Left cardiac atrium (tissue), 4 donors: ENCODE data around the gene HYDIN. TPM values are rescaled to one million over a fixed set of nuclear protein-coding genes. Genes with fewer than 3 reads are reported as not detected.
A peak's percentile ranks its signal among the peaks of the same experiment; 100 is the strongest.
"Not testable (repeated sequence)": the region's sequence is repeated elsewhere in the genome, so short reads cannot be mapped to it uniquely, and the experiment has no call there.

Experiments used
- ATAC-seq, 2 donors: fragments of 200-7000 bp; cut with Tn5 transposase; one replicate each; pipeline ENCODE4 v1.9.1; 2020; ENCODE audit warnings: mild to moderate bottlenecking in 2 of 2, moderate library complexity in 2 of 2
- DNase-seq: peaks from one replicate; pipeline ENCODE4 v3.0.0-alpha.2; 2020
- intact Hi-C, 2 donors: fragments of 100-400 bp; cut with DNase I; formaldehyde crosslinking; loops; one replicate each; pipeline versions ENCODE4 v1.14.1 to v1.15.1; 2022 to 2023
- total RNA-seq, 2 donors: library from RNA; stranded (reverse); fragmentation: NEBNext Ultra II Directional; extraction: Animal tissue kit (Norgen Biotek cat#: 25700); gene quantifications; one replicate each; pipeline ENCODE4 v1.2.1, GENCODE V29; 2021
- donor health status: DM: no; HTN: yes; CAD: no.
- donor health status: DM: no; HTN: yes; CAD: no; lungs with severe emphysema.
- donor health status: DM: yes; HTN: yes; CAD: no.
- donor health status: Dilated cardiomyopathy.

The HYDIN gene
- total RNA-seq, 2 donors from 2014 or later, result 0.38 to 0.65 TPM

GRCh38 chr16:71229344-71229743 lies 1.2 kb downstream of the HYDIN start:
- intact Hi-C loops, result no loop called here
- no peak for DNase-seq
- ATAC-seq, result no peak

- ATAC-seq, result no peak
- intact Hi-C loops, result no loop called here
- DNase-seq, result no peak
Measured at GRCh38 chr16:71226229-71227141, 4.0 kb downstream of the HYDIN start.

- intact Hi-C loops, result no loop called here
- DNase-seq (no peak), ATAC-seq (no peak)
Measured at GRCh38 chr16:71225145-71225544, 5.4 kb downstream of the HYDIN start.

- DNase-seq, result no peak
- intact Hi-C loops, result no loop called here
- ATAC-seq, result peak in 1 of 2 donors; percentile 41
Measured at GRCh38 chr16:71218306-71218963, 12.1 kb downstream of the HYDIN start.

GRCh38 chr16:71217506-71217905 lies 13.0 kb downstream of the HYDIN start:
- no peak for DNase-seq
- intact Hi-C loops, result no loop called here
- ATAC-seq, result no peak

- ATAC-seq (no peak), DNase-seq (no peak)
- intact Hi-C loops, result no loop called here
Measured at GRCh38 chr16:71216714-71217113, 13.8 kb downstream of the HYDIN start.

GRCh38 chr16:71214746-71215381 lies 15.7 kb downstream of the HYDIN start:
- no peak for ATAC-seq
- intact Hi-C loops, result no loop called here
- DNase-seq, result no peak

GRCh38 chr16:71205482-71206131 lies 24.9 kb downstream of the HYDIN start:
- intact Hi-C loops, result no loop called here
- ATAC-seq, result peak in 1 of 2 donors; percentile 90
- DNase-seq, result peak; percentile 34

- intact Hi-C loops, result no loop called here
- DNase-seq (no peak), ATAC-seq (no peak)
Measured at GRCh38 chr16:71203631-71204030, 26.9 kb downstream of the HYDIN start.

- intact Hi-C loops, result no loop called here
- ATAC-seq (no peak), DNase-seq (no peak)
Measured at GRCh38 chr16:71201556-71201955, 29.0 kb downstream of the HYDIN start.

GRCh38 chr16:71201054-71201453 lies 29.5 kb downstream of the HYDIN start:
- intact Hi-C loops, result no loop called here
- DNase-seq (no peak), ATAC-seq (no peak)

GRCh38 chr16:71198408-71198807 lies 32.1 kb downstream of the HYDIN start:
- intact Hi-C loops, result no loop called here
- ATAC-seq (no peak), DNase-seq (no peak)

- DNase-seq, result no peak
- intact Hi-C loops, result no loop called here
- ATAC-seq, result no peak
Measured at GRCh38 chr16:71192387-71192786, 38.1 kb downstream of the HYDIN start.

- intact Hi-C loops, result no loop called here
- ATAC-seq (no peak), DNase-seq (no peak)
Measured at GRCh38 chr16:71188956-71189712, 41.4 kb downstream of the HYDIN start.

- ATAC-seq (peak in 1 of 2 donors; percentile 47), DNase-seq (no peak)
- intact Hi-C loops, result no loop called here
Measured at GRCh38 chr16:71185347-71185746, 45.2 kb downstream of the HYDIN start.

- intact Hi-C loops, result no loop called here
- DNase-seq (no peak), ATAC-seq (no peak)
Measured at GRCh38 chr16:71179569-71179968, 51.0 kb downstream of the HYDIN start.

GRCh38 chr16:71172481-71173207 lies 57.9 kb downstream of the HYDIN start:
- peak; percentile 18 for DNase-seq
- peak in 1 of 2 donors; percentile 52 for ATAC-seq
- intact Hi-C loops, result no loop called here

GRCh38 chr16:71161007-71161406 lies 69.5 kb downstream of the HYDIN start:
- ATAC-seq, intact Hi-C loops, DNase-seq: not testable (repeated sequence)
